ENCODE results near the gene R3HDM1.

GRCh38 chr2:135689679-135690078 is 158.4 kb downstream of the R3HDM1 start:
- no peak for TF ChIP-seq CTCF (IDR thresholded peaks at IDR 0.05)
- no peak for TF ChIP-seq EP300 (IDR thresholded peaks at IDR 0.05; ENCODE audit: low read depth)
- no peak for TF ChIP-seq POLR2A (IDR thresholded peaks at IDR 0.05)
